ENCODE measurements around the gene GNG11. TPM values are rescaled to one million over a fixed set of nuclear protein-coding genes. Genes with fewer than 3 reads are reported as not detected.

The GNG11 gene
- total and polyA plus RNA-seq, 2 of the 13 experiments (the other 11 are each of a cell fraction or from before 2014, with no cell fraction given): not detected

DNA sequence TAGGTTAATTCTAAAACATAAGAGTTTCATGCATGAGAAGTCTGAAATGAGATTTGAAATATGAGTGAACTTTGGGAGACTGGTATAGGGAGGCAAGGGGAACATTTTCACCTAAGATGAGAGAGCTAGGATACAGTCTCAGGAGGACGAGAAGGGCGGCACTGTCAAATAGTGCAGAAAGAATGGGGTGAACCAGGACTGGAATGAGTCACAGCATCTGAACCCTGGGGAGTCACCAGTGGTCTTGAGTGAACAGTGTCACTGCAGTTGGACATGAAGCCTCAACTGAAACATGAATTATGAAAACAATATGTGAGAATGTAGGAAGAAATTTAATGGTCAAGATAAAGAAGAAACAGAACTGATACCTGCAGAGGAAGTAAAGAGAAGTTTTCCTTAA, 33.8 kb downstream of the GNG11 start:
- DNase-seq (ENCODE audit: low spot score): no peak
- Histone ChIP-seq H3K36me3 (replicated peaks in 1 of 2; ENCODE audit: control insufficient read depth in 1 of 2, insufficient read depth in 2 of 2, low read length in 2 of 2) (no peaks in the 10 kb centered on the region), H3K9me3 (ENCODE audit: low read length) (no peaks in the 10 kb centered on the region), H3K9ac (ENCODE audit: insufficient read depth, low read depth, low read length) (no peak overlapping the region), H3K4me2 (ENCODE audit: low read depth, low read length) (no peak overlapping the region), H4K20me1 (ENCODE audit: insufficient read depth, low read length) (no peaks in the 10 kb centered on the region), H3K4me1 (ENCODE audit: insufficient read depth, low read length) (no peaks in the 10 kb centered on the region), H3K27ac (ENCODE audit: extremely low read length, insufficient read depth, low read length) (no peak overlapping the region), H2AFZ (ENCODE audit: low read length) (no peak overlapping the region), H3K27me3 (ENCODE audit: control insufficient read depth in 1 of 2, insufficient read depth in 2 of 2, low read length in 2 of 2) (0 out of 5 replicates have a peak, but pooled peaks cover 0 to 2% of the 10 kb centered on the region in 2 experiments), H3K4me3 (replicated peaks in 1 of 3; ENCODE audit: insufficient read depth in 1 of 3, low read depth in 2 of 3, low read length in 3 of 3) (no peak overlapping the region), H3K79me2 (ENCODE audit: insufficient read depth, low read length) (no peaks in the 10 kb centered on the region)
- in situ Hi-C loops (cut with HindIII; ENCODE audit: extremely low pct_ligation_motif_present, low pct_unique_long_range_greater_than_20kb) (no loop called here), intact Hi-C loops (cut with micrococcal nuclease; ENCODE audit: unreplicated experiment) (no loop called here)
- TF ChIP-seq, protein P1, sequence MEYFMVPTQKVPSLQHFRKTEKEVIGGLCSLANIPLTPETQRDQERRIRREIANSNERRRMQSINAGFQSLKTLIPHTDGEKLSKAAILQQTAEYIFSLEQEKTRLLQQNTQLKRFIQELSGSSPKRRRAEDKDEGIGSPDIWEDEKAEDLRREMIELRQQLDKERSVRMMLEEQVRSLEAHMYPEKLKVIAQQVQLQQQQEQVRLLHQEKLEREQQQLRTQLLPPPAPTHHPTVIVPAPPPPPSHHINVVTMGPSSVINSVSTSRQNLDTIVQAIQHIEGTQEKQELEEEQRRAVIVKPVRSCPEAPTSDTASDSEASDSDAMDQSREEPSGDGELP (IDR thresholded peaks at IDR 0.05; ENCODE audit: borderline replicate concordance, low read depth): no peak
- TF ChIP-seq MED8 (CRISPR knock-in tag; IDR thresholded peaks at IDR 0.05; ENCODE audit: insufficient replicate concordance): no peak
- FAIRE-seq: no peak
- CTCF ChIA-PET (ENCODE audit: low intra/inter-chr PET ratio, low total read pairs): no interaction called here
- ATAC-seq: no peak
- no TSS peak for BruUV-seq (replicated peaks)
- POLR2A ChIA-PET: no interaction called here
- 2% methylated on average over 2 of the region's 2 CpGs for WGBS (ENCODE audit: low lambda C conversion rate)

DNA sequence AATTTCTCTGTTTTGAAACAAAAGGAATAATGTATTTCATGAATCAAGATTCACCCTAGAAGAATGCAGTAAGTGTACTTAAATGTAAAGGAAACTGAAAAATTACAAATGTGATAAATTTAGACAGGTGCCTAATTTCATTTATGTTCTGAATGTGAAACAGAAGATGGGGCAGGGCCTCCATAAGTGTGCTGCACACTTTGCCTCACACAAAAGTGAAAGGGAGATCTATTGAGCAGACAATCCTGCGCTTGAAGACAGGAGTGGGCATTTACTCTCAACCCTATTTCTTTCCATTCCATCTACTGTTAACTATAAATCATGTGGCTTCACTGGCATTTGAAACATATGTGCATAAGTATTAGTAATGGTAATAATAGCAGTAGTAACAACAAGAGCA, 36.2 kb downstream of the GNG11 start:
- TF ChIP-seq HDAC6 (IDR thresholded peaks at IDR 0.05; ENCODE audit: low read depth, low read length) (no peak), ETV5 (CRISPR knock-in tag; IDR thresholded peaks at IDR 0.05; ENCODE audit: borderline replicate concordance) (no peak), ZNF260 (CRISPR knock-in tag; IDR thresholded peaks at IDR 0.05; ENCODE audit: borderline replicate concordance, low read depth) (no peak)
- FAIRE-seq: no peak
- 31% methylated on average over 1 of the region's 1 CpG for WGBS (ENCODE audit: low lambda C conversion rate)

More for the DNA sequence above, 36.2 kb downstream of the GNG11 start:
- ATAC-seq (no peak), DNase-seq (ENCODE audit: low spot score) (no peak)
- H3K9me3 ChIP-seq (ENCODE audit: low read length): no peaks in the 10 kb centered on the region
- H3K27ac ChIP-seq (ENCODE audit: extremely low read length, insufficient read depth, low read length): no peak overlapping the region
- ChIA-PET POLR2A (no interaction called here), CTCF (ENCODE audit: low intra/inter-chr PET ratio, low total read pairs) (no interaction called here)
- H3K4me1 ChIP-seq (ENCODE audit: insufficient read depth, low read length): no peaks in the 10 kb centered on the region
- no peak overlapping the region for H3K4me2 ChIP-seq (ENCODE audit: low read depth, low read length)
- in situ Hi-C loops (cut with HindIII; ENCODE audit: extremely low pct_ligation_motif_present, low pct_unique_long_range_greater_than_20kb) (no loop called here), intact Hi-C loops (cut with micrococcal nuclease; ENCODE audit: unreplicated experiment) (no loop called here)
- H2AFZ ChIP-seq (ENCODE audit: low read length): no peak overlapping the region
- no peaks in the 10 kb centered on the region for H4K20me1 ChIP-seq (ENCODE audit: insufficient read depth, low read length)
- H3K36me3 ChIP-seq (replicated peaks in 1 of 2; ENCODE audit: control insufficient read depth in 1 of 2, insufficient read depth in 2 of 2, low read length in 2 of 2): no peaks in the 10 kb centered on the region
- no TSS peak for BruUV-seq (replicated peaks)
- no peaks in the 10 kb centered on the region for H3K79me2 ChIP-seq (ENCODE audit: insufficient read depth, low read length)
- H3K9ac ChIP-seq (ENCODE audit: insufficient read depth, low read depth, low read length): no peak overlapping the region
- no peak overlapping the region for H3K4me3 ChIP-seq (replicated peaks in 1 of 3; ENCODE audit: insufficient read depth in 1 of 3, low read depth in 2 of 3, low read length in 3 of 3)
- H3K27me3 ChIP-seq (ENCODE audit: control insufficient read depth in 1 of 2, insufficient read depth in 2 of 2, low read length in 2 of 2): 0 out of 5 replicates have a peak, but pooled peaks cover 0 to 2% of the 10 kb centered on the region in 2 experiments
